Nephron (organoid): ENCODE results near the gene RICTOR.

Source experiments
- H3K27ac Mint-ChIP-seq, 3 experiments: 2 replicates each; pipeline ENCODE4 v1.8.0; 2020; ENCODE audit warnings: mixed read lengths in 3 of 3, mild to moderate bottlenecking in 2 of 3, moderate library complexity in 1 of 3
- H3K27me3 Mint-ChIP-seq: 2 replicates; pipeline ENCODE4 v1.8.0; 2021; ENCODE audit warnings: low read depth, mild to moderate bottlenecking, moderate library complexity, mixed read lengths
- H3K36me3 Mint-ChIP-seq: 2 replicates; pipeline ENCODE4 v1.8.0; 2020; ENCODE audit warnings: low read depth, mixed read lengths
- H3K4me1 Mint-ChIP-seq: 2 replicates; pipeline ENCODE4 v1.8.0; 2020; ENCODE audit warnings: mixed read lengths
- H3K4me3 Mint-ChIP-seq, 3 experiments: 2 replicates each; pipeline ENCODE4 v1.8.0; 2020; ENCODE audit warnings: mild to moderate bottlenecking in 3 of 3, mixed read lengths in 3 of 3, moderate library complexity in 2 of 3
- H3K9me3 Mint-ChIP-seq: 2 replicates; pipeline ENCODE4 v1.8.0; 2020; ENCODE audit warnings: mixed read lengths
- TF ChIP-seq, protein P1 (sequence below), 3 experiments: fragments of 200-600 bp; sonication (generic); IDR thresholded peaks; one replicate each; pipeline ENCODE4 v1.5.0; 2021; ENCODE audit warnings: antibody characterized with exemption in 3 of 3; ENCODE audit not compliant: unreplicated experiment in 3 of 3

The RICTOR gene

DNA sequence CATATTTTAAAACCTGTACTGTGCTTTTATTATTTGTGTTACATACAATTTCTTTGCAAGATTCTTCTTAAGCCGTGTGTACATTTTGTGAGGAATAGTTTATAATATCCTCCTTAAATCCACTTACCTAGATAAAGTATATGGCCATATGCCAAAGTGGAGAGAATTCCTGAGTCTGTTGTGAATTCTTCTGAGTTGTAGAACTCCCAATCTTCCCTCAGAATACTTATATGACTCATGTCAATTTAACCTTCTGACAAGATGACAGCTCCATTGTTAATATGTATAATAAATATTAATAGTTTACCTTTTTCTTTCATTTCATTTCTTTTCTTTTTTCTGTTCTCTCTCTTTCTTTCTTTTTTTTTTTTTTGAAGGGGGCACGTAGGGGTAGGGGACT is 6.0 kb upstream of the RICTOR start:
- H3K4me1 Mint-ChIP-seq = peaks cover 4% of the 10 kb centered on the region
- no peak overlapping the region for H3K4me3 Mint-ChIP-seq
- peaks cover 38% of the 10 kb centered on the region for H3K27me3 Mint-ChIP-seq
- no peaks in the 10 kb centered on the region for H3K36me3 Mint-ChIP-seq
- H3K27ac Mint-ChIP-seq = no peak overlapping the region
- no peaks in the 10 kb centered on the region for H3K9me3 Mint-ChIP-seq
- TF ChIP-seq, protein P1, sequence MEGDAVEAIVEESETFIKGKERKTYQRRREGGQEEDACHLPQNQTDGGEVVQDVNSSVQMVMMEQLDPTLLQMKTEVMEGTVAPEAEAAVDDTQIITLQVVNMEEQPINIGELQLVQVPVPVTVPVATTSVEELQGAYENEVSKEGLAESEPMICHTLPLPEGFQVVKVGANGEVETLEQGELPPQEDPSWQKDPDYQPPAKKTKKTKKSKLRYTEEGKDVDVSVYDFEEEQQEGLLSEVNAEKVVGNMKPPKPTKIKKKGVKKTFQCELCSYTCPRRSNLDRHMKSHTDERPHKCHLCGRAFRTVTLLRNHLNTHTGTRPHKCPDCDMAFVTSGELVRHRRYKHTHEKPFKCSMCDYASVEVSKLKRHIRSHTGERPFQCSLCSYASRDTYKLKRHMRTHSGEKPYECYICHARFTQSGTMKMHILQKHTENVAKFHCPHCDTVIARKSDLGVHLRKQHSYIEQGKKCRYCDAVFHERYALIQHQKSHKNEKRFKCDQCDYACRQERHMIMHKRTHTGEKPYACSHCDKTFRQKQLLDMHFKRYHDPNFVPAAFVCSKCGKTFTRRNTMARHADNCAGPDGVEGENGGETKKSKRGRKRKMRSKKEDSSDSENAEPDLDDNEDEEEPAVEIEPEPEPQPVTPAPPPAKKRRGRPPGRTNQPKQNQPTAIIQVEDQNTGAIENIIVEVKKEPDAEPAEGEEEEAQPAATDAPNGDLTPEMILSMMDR (IDR thresholded peaks at IDR 0.05; ENCODE audit: unreplicated experiment in 3 of 3) = no peak

DNA sequence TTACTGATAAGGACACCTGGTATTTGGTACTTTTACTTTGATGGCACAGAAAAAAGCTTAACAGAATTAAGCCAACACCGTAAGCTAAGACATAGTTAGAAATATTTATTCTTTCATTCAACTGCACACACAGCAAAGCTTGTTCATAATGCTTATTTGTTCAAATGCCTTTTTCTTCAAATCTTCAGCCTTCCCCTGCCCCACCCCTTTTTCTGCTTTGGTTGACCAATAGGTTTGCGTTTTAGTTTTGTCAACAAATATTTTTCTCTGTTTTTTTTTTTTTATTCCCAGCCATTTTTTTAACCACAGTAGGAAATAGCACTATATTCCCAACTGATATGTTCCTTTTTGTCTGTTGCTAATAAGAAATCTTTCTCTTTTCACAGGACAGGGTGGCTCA is 4.9 kb upstream of the RICTOR start:
- no peaks in the 10 kb centered on the region for H3K9me3 Mint-ChIP-seq
- TF ChIP-seq, protein P1 (IDR thresholded peaks at IDR 0.05; ENCODE audit: unreplicated experiment in 3 of 3) = no peak
- no peak overlapping the region for H3K27ac Mint-ChIP-seq
- peaks cover 10% of the 10 kb centered on the region for H3K4me1 Mint-ChIP-seq
- H3K27me3 Mint-ChIP-seq = peaks cover 38% of the 10 kb centered on the region
- no peaks in the 10 kb centered on the region for H3K36me3 Mint-ChIP-seq
- no peak overlapping the region for H3K4me3 Mint-ChIP-seq

DNA sequence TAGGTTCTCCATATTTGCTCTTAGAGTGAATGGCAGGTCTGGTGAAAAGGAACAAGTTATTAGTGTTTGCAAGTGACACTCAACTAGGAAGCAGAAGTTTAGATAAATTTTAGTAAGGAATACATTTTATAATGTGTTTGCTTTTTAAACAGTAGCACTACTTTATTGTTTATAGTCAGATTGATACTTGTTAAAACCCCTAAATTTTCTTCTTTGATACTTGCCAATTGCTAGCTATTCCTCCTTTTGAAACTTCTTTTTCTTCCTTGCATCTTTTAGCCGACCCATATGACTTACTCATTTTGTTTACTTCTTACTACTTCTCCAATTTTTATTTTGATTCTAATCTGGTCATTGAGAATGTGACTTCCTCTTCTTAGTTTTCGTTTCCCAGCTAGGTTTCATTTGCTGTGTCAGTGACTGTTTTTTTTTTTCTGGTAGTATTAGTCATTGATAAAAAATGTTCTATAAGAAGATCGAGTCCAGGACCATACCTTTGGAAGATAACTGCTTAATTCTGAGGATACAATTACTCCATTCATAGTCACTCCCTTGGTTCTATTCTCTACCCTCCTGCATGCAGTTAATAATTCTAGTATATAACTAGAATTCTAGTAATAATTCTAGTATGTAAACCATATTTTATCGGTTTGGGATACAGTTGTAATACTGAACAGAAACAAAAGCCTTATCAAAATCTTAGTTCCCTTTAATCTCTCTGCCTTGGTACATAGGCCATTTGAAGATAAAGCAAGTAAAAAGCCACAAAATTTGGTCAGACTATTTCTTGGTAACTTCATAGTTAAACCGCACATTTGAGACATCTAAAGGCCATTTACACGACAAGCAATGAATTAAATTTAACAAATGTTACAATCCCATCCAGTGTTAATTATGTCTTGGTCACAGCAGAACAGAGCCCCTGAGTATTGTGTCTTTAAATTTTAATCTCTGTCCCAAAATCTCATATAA is 2.8 kb upstream of the RICTOR start:
- TF ChIP-seq, protein P1 (IDR thresholded peaks at IDR 0.05; ENCODE audit: unreplicated experiment in 3 of 3) = no peak
- Mint-ChIP-seq H3K4me1 (peaks cover 20% of the 10 kb centered on the region), H3K4me3 (peak overlapping the region; percentile 64 to 100 (median 69)), H3K27me3 (peaks cover 33% of the 10 kb centered on the region), H3K36me3 (peaks cover 4% of the 10 kb centered on the region), H3K9me3 (no peaks in the 10 kb centered on the region), H3K27ac (peak overlapping the region in 1 of 3 experiments; percentile 96)

DNA sequence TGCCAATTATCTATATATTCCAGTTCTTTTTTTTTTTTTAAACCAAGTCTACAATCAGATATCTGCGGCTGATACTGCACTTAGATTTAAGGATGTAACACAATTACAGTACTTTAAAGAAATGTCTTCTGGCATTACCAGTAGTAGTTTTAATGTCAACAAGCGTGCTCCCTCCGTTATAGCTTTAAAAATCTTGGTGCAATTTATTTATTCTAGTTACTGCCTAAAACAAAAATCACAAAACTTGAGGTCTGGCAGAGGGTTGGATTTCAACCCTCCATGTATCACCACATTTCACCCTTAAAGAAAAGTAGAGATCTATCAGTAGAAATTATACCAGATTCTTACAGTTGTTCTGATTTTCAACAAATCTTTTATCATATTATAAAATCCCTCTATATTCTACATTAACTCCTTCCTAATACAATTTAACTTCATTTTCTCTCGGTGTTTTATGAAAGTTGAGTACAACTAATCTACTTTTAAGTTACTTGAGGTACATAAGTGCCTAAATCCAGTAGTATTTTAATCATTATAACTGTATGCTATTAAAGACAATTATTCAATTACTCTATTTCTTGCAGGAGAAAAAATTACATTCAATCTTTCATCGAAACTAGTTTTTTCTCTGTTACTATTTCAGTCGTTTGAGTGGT is 2.0 kb upstream of the RICTOR start:
- Mint-ChIP-seq H3K36me3 (peaks cover 4% of the 10 kb centered on the region), H3K9me3 (no peaks in the 10 kb centered on the region), H3K4me3 (peak overlapping the region; percentile 64 to 100 (median 69)), H3K27ac (peak overlapping the region; percentile 96 to 99 (median 96)), H3K27me3 (peaks cover 33% of the 10 kb centered on the region), H3K4me1 (peaks cover 29% of the 10 kb centered on the region)
- TF ChIP-seq, protein P1 (IDR thresholded peaks at IDR 0.05; ENCODE audit: unreplicated experiment in 3 of 3) = no peak

DNA sequence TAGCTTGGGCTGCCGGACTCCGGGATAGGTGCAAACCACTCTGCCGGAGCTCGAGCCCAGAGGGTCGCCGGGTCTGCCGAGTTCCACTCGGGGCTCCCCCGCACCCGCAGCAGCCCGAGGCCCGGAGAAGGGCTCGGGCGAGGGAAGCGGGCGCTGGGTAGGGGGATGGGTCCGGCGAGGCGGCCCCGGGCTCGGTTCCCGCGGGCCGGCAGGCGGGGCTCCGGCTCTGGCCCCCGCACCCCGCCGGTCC is 507 bp downstream of the RICTOR start:
- H3K4me3 Mint-ChIP-seq = peak overlapping the region; percentile 93 to 98 (median 97)
- TF ChIP-seq, protein P1 (IDR thresholded peaks at IDR 0.05; ENCODE audit: unreplicated experiment in 3 of 3) = no peak
- no peaks in the 10 kb centered on the region for H3K9me3 Mint-ChIP-seq
- H3K4me1 Mint-ChIP-seq = peaks cover 33% of the 10 kb centered on the region
- H3K27me3 Mint-ChIP-seq = peaks cover 24% of the 10 kb centered on the region
- peak overlapping the region; percentile 97 to 99 (median 99) for H3K27ac Mint-ChIP-seq
- peaks cover 15% of the 10 kb centered on the region for H3K36me3 Mint-ChIP-seq
